Bone marrow (tissue), 2 donors: ENCODE data around the gene CD247.

Experiments used
- DNase-seq, 2 donors: peaks; one replicate each; lab custom pipeline; 2025; lab: John Stamatoyannopoulos, UW

Gene CD247

GRCh38 chr1:167489571-167490340, 28.6 kb downstream of the CD247 start:
- no peak for DNase-seq

- DNase-seq: no peak
Measured at GRCh38 chr1:167488786-167489185, 29.5 kb downstream of the CD247 start.

- no peak for DNase-seq
Measured at GRCh38 chr1:167487614-167488013, 30.7 kb downstream of the CD247 start.

- DNase-seq: no peak
Measured at GRCh38 chr1:167486090-167486824, 32.1 kb downstream of the CD247 start.

GRCh38 chr1:167484726-167485502, 33.4 kb downstream of the CD247 start:
- no peak for DNase-seq

- DNase-seq: no peak
Measured at GRCh38 chr1:167483790-167484189, 34.5 kb downstream of the CD247 start.

- no peak for DNase-seq
Measured at GRCh38 chr1:167482184-167482583, 36.1 kb downstream of the CD247 start.

GRCh38 chr1:167479331-167479979, 38.9 kb downstream of the CD247 start:
- DNase-seq: no peak

- no peak for DNase-seq
Measured at GRCh38 chr1:167477986-167478385, 40.3 kb downstream of the CD247 start.

GRCh38 chr1:167476061-167476460, 42.3 kb downstream of the CD247 start:
- no peak for DNase-seq

GRCh38 chr1:167474191-167474641, 44.1 kb downstream of the CD247 start:
- DNase-seq: no peak

GRCh38 chr1:167473761-167474160, 44.6 kb downstream of the CD247 start:
- no peak for DNase-seq

- no peak for DNase-seq
Measured at GRCh38 chr1:167472752-167473521, 45.4 kb downstream of the CD247 start.

GRCh38 chr1:167471568-167471967, 46.8 kb downstream of the CD247 start:
- DNase-seq: no peak

- DNase-seq: no peak
Measured at GRCh38 chr1:167469280-167469965, 48.9 kb downstream of the CD247 start.

GRCh38 chr1:167467752-167468151, 50.6 kb downstream of the CD247 start:
- DNase-seq: no peak

- no peak for DNase-seq
Measured at GRCh38 chr1:167467126-167467710, 51.1 kb downstream of the CD247 start.

- DNase-seq: no peak
Measured at GRCh38 chr1:167465743-167466142, 52.6 kb downstream of the CD247 start.

GRCh38 chr1:167465018-167465417, 53.3 kb downstream of the CD247 start:
- no peak for DNase-seq

GRCh38 chr1:167463875-167464575, 54.3 kb downstream of the CD247 start:
- DNase-seq: no peak
